ENCODE measurements around the gene GLIS1.
"Not testable (repeated sequence)": the region's sequence is repeated elsewhere in the genome, so short reads cannot be mapped to it uniquely, and the experiment has no call there.

The GLIS1 gene

GRCh38 chr1:53739109-53739681 is at the start of gene GLIS1:
GLIS1 (minus strand) TSS chr1:53739164; CDS start chr1:53738064, 1,100 bp downstream.
- peak; percentile 91 for DNase-seq

DNA sequence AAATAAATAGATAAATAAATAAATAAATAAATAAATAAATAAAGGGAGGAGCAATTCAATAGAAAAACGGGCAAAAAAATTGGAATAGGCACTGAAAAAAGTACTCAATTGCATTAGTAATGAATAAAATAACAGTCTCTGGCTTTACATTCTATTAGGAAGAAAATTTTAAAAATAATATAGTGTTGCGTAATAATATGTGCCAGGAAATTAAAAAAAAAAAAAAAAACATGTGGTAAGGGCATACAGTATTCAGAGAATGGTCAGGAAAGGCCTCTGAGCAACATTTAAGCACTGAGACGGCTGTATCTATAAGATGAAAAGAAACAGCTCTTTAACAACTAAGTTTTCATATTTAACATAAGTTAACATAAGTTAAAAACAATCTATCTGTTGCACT is 48.7 kb upstream of the GLIS1 start:
- no peak for DNase-seq

DNA sequence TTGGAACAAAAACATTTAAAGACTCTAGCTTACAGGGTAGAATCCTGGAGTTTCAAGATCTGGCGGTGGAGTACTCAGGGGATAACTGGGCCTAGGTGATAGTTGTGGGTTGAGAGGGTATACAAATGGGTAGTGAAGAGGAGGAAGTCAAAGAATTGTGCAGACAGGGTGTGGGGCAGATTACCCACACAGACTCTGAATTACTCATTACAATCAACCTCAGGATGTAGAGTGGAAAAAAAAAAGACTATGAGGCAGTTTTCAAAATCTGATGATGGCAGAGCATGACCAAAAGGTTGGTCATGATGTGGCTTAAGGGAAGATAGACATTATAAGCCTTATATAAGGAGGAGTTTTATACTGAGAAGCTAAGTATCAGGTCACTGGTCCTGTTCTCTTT is 44.1 kb upstream of the GLIS1 start:
- no peak for DNase-seq

DNA sequence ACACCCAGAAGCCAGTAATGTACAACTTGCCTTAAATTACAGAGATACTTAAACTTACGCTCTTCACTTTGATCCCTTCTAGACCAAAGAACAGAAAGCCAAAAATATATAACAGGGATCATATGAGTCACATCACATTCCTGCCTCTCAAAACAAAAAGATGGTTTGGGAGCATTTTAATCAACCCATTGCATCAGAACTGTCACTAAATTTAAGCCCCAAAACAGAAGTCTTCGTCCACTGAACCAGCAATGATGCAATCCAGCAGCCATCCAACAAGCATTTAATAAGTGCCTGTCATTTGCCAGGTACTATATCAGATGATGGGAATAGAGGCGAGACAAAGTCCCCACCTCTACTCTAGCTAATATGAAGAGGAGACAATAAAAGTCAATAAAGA is 42.7 kb upstream of the GLIS1 start:
- DNase-seq: no peak

DNA sequence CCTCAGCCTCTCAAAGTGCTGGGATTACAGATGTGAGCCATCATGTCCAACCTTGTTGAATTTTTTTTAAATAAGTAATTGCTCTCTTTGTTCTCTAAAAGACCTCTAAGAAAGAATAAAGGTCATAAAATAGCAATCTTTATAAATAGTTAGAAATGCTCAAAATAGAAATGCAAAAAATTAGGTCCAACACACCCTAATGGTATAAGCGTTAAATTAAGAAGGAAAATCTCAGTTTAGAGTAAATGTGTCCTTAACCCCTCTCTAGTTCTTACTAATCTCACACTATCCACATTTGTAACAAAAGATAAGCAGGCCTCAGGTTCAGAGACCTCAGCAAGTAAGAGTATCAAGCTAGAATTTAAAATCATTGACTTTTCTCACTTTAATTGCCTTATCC is 38.3 kb upstream of the GLIS1 start:
- no peak for DNase-seq

DNA sequence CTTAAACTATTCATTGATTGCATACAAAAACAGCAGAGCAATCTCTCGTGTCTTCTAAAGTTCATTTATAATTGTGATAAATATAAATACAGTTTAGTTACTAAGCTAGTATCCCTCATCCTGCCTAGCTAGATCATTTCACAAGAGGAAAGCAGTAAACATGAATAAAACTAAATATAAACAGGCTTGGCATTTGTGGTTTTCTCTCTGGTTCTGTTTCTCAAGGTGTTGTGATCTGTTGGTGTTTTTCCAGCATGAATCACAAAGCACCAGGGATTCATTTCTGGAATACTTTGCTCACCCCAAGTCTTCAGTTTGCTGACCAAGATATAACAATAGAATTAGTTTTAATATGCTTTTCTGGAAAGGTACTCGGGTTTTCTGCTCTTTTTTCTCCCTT is 32.7 kb upstream of the GLIS1 start:
- no peak for DNase-seq

DNA sequence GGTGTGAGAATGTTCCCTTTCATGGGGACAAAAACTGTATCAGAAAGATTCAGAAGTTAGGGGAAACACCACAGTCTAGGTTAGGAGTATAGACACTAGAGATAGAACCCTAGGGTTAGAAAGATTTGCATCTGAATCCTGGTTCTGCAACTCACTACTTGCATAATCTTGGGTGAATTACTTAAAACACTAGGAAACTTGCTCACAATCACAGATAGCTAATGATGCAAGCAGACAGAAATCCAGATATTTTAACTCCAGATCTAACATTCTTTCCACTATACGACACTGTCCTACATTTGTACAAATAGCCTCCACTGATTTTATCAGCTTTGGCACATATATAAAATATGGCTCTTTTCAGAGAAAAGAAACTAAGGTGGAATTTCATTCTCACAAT is 30.8 kb upstream of the GLIS1 start:
- DNase-seq: no peak

GRCh38 chr1:53769184-53769583 is 30.2 kb upstream of the GLIS1 start:
- no peak for DNase-seq

DNA sequence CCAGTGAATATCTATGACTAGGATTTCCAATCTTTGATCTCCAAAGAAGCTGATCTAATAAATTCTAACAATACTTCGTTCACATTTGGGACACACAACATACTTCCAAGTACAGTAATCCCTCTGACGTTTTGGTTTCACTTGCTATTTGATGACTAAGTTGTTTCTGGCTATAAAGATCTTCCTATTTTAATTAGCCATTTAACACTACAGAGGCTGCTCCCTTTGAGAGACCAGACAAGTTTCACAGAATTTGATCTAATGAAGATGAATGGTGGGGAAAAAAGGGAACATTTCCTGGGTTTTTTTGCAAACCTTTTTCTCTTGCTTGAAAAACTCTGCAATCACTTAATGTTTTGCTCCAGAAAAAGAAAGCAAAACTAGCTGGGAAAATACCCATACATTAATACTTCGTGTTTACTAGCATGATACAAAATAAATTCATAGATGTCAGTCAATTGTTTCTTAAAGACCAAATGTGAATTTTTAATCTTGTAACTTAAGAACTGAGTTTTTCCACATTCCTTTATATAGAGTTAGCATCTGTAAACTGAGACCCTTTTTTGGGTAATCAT is 28.0 kb upstream of the GLIS1 start:
- no peak for DNase-seq

GRCh38 chr1:53766194-53766742 is 27.3 kb upstream of the GLIS1 start:
- no peak for DNase-seq

GRCh38 chr1:53765657-53766056 is 26.7 kb upstream of the GLIS1 start:
- peak; percentile 12 for DNase-seq

DNA sequence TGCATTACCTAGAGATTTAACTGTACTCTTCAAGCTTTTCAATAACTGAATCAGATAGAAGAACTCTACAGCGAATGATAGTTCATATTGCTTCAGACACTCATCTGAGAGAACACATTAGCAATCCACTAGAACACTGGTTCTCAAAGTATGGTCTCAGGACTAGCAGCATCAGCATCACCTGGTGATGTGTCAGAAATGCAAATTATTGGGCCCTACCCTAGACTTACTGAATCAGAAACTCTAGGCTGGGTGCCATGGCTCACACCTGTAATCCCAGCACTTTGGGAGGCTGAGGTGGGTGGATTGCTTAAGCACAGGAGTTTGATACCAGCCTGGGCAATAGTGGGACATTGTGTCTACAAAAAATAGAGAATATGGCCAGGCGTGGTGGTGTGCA is 24.9 kb upstream of the GLIS1 start:
- DNase-seq: no peak

DNA sequence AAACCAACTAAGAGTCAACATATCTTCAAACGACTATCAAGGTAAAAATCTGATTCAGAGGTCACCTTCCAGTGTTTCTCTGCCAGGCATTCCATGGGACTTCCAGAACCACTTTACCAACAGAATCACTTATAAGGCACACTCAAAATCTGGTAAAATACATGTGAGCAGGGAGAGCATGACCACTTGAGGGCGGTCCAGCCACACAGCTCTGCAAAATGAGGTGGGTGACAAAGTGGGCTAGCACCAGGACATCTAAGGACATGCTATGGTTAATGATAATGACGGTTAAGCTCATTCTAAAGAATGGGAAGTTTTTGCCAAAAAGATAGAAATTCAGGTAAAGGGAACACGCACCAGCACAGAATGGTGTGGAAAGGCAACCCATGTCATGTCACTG is 24.5 kb upstream of the GLIS1 start:
- DNase-seq: no peak

- not testable (repeated sequence) for DNase-seq
Measured at GRCh38 chr1:53760497-53760896, 21.5 kb upstream of the GLIS1 start.

DNA sequence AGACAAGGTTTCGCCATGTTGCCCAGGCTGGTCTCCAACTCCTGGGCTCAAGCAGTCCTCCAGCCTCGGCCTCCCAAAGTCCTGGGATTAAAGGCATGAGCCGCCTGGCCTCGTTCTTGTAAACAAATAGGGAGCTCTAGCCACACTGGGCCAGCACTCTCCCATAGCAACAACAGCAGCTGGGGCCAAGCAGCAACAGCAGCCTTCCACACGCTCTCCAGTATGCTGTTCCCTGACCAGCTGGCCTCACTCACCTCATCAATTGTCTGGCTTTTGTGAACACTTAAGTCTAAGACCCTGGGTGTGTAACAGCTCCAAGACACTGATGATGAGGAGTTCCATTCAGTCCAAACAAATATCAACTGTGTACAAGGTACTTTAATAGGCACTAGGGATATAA is 16.9 kb upstream of the GLIS1 start:
- DNase-seq: no peak

- peak; percentile 83 for DNase-seq
Measured at GRCh38 chr1:53754484-53755312, 15.7 kb upstream of the GLIS1 start.

GRCh38 chr1:53752281-53752680 is 13.3 kb upstream of the GLIS1 start:
- no peak for DNase-seq

DNA sequence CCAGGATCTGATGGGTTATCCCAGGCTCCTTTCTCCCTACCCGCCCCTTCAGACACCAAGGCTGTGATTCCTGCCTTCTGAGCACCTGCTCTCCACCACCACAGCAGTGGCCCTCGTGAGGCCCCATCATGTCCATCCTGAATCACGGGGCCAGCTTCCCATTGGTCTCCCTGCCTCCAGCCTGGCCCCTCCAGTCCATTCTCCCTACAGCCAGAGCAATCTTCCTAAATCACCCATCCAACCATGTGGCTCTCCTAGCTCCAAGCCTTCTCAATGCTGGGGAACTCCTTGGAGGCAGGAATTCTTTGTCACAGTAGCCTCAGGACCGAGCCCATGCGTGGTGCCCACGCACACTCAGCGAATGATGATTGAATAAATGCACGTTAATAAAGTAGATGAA is 8.9 kb upstream of the GLIS1 start:
- no peak for DNase-seq

GRCh38 chr1:53740621-53741105 is 1.7 kb upstream of the GLIS1 start:
- peak; percentile 70 for DNase-seq

DNA sequence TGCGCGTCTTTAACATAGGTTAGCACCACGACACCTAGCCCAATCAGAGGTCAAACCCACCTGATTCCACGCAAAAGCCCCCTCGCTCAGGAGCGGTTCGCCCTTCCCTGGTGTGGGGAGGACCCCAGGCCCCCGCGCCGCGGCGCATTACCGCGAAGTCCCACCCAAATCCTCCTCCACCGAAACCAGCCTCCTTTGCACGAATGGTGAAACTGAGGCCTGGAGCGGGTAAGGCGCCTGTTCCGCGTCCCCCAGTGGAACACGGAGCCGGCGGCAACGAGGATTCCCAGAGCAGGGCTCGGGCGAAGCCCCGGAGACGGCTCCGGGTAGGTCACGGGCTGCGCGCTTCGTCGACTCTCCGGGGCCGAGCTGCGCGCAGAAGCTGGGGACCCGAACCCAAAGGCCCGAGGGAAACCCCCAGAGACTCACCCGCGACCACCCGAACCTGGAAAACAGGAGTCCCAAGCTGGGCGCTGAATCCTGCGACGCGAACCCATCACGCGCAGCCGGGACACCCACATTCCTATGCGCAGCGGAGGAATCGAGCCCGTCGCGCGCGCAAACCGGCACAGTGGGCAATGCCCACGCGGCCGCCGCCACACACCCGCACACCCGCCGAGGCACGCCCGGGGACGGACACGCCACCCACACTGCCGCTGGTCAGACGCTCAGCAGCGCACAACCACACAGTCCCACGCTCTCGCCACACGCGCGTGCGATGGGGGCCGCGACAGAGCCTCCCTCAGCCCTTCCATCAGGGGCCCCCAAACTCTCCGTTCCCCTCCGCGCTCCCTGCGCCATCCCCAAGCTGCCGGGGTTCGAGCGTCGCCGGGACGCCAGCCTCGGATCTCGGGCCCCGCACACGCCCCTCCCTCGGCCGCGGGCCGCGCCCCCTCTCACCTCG is 507 bp downstream of the GLIS1 start:
- DNase-seq: peak; percentile 69

- peak; percentile 64 for DNase-seq
Measured at GRCh38 chr1:53737648-53738204, 1.2 kb downstream of the GLIS1 start.

DNA sequence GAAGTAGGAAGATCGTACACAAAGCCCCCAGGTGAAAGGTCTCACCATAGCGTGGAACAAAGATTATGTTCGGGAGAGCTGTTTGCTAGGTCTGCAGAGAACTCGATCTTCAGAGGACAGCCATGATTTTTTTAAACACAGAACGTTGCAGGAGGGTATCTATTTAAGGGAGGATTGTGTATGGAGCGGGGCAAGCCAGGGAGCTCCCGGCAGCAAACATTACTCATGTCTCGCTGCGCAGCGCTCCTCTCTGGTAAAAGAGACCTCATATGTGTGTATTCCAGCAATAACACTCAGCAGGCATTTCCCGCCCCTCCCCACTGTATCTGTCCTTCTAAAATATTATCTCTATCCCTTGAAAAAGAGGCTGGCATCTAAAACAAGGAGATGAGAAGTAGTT is 2.7 kb downstream of the GLIS1 start:
- no peak for DNase-seq

- DNase-seq: no peak
Measured at GRCh38 chr1:53735681-53736080, 3.3 kb downstream of the GLIS1 start.
